Measurements from ENCODE around the gene MYOCD. TPM values are rescaled to one million over a fixed set of nuclear protein-coding genes. Genes with fewer than 3 reads are reported as not detected.

Gene MYOCD
- total RNA-seq, 1 experiment from 2014 or later, result not detected

- ChIA-PET POLR2A (ENCODE audit: unreplicated experiment) (no interaction called here), CTCF (no interaction called here)
- Histone ChIP-seq H3K4me1 (replicated peaks; ENCODE audit: insufficient read depth) (no peaks in the 10 kb centered on the region), H3K27me3 (ENCODE audit: insufficient read depth, low read depth) (peaks cover 10% of the 10 kb centered on the region), H3F3A (ENCODE audit: insufficient read depth, low read depth) (no peaks in the 10 kb centered on the region), H3K27ac (no peak within 1 kb of the TSS), H3K4me2 (no peak within 1 kb of the TSS), H3K9me2 (ENCODE audit: insufficient read depth) (no peaks in the 10 kb centered on the region), H4K20me1 (ENCODE audit: insufficient read depth) (no peaks in the 10 kb centered on the region), H3K36me3 (ENCODE audit: low read depth) (no peaks in the 10 kb centered on the region), H3K9me3 (ENCODE audit: insufficient read depth, low read depth) (no peaks in the 10 kb centered on the region), H2AFZ (no peak within 1 kb of the TSS), H3K4me3 (no peak within 1 kb of the TSS), H3K79me2 (ENCODE audit: low read depth) (no peaks in the 10 kb centered on the region)
- BruUV-seq (replicated peaks), result no TSS peak
- DNase-seq, result no peak
- TF ChIP-seq CTCF (conservative IDR thresholded peaks at IDR 0.05) (no peak), EZH2 (IDR thresholded peaks at IDR 0.05; ENCODE audit: low read depth) (no peak)
- intact Hi-C loops (cut with micrococcal nuclease; ENCODE audit: unreplicated experiment), result no loop called here
These were observed 124.0 kb downstream of the MYOCD start, which contains the start of gene ARHGAP44 for GRCh38 chr17:12789481-12790248. ARHGAP44 (plus strand) TSS chr17:12789498; CDS start chr17:12789839, 341 bp downstream.

- Histone ChIP-seq H3K4me3 (no peak overlapping the region), H3K79me2 (ENCODE audit: low read depth) (no peaks in the 10 kb centered on the region), H3K9me2 (ENCODE audit: insufficient read depth) (no peaks in the 10 kb centered on the region), H4K20me1 (ENCODE audit: insufficient read depth) (no peaks in the 10 kb centered on the region), H3K27me3 (ENCODE audit: insufficient read depth, low read depth) (peaks cover 13% of the 10 kb centered on the region), H3K36me3 (ENCODE audit: low read depth) (no peaks in the 10 kb centered on the region), H3K4me1 (replicated peaks; ENCODE audit: insufficient read depth) (no peaks in the 10 kb centered on the region), H3K9me3 (ENCODE audit: insufficient read depth, low read depth) (no peaks in the 10 kb centered on the region), H3K4me2 (no peak overlapping the region), H3K27ac (no peak overlapping the region), H2AFZ (no peak overlapping the region), H3F3A (ENCODE audit: insufficient read depth, low read depth) (no peaks in the 10 kb centered on the region)
- CTCF ChIA-PET, result no interaction called here
- no TSS peak for BruUV-seq (replicated peaks)
- TF ChIP-seq EZH2 (IDR thresholded peaks at IDR 0.05; ENCODE audit: low read depth) (no peak), CTCF (conservative IDR thresholded peaks at IDR 0.05) (no peak)
- POLR2A ChIA-PET (ENCODE audit: unreplicated experiment), result no interaction called here
- intact Hi-C loops (cut with micrococcal nuclease; ENCODE audit: unreplicated experiment), result no loop called here
- no peak for DNase-seq
These were observed 124.8 kb downstream of the MYOCD start for GRCh38 chr17:12790249-12791106.

GRCh38 chr17:12794919-12795532, 129.3 kb downstream of the MYOCD start:
- intact Hi-C loops (cut with micrococcal nuclease; ENCODE audit: unreplicated experiment), result no loop called here
- H4K20me1 ChIP-seq (ENCODE audit: insufficient read depth), result no peaks in the 10 kb centered on the region
- TF ChIP-seq CTCF (conservative IDR thresholded peaks at IDR 0.05) (no peak), EZH2 (IDR thresholded peaks at IDR 0.05; ENCODE audit: low read depth) (no peak)

More at GRCh38 chr17:12794919-12795532, 129.3 kb downstream of the MYOCD start:
- no peaks in the 10 kb centered on the region for H3K9me2 ChIP-seq (ENCODE audit: insufficient read depth)
- no peak overlapping the region for H3K27ac ChIP-seq
- no peak for DNase-seq
- H3K27me3 ChIP-seq (ENCODE audit: insufficient read depth, low read depth), result peaks cover 13% of the 10 kb centered on the region
- H3K4me3 ChIP-seq, result no peak overlapping the region
- no peak overlapping the region for H3K4me2 ChIP-seq
- H3F3A ChIP-seq (ENCODE audit: insufficient read depth, low read depth), result no peaks in the 10 kb centered on the region
- no peak overlapping the region for H2AFZ ChIP-seq
- H3K9me3 ChIP-seq (ENCODE audit: insufficient read depth, low read depth), result no peaks in the 10 kb centered on the region
- no peaks in the 10 kb centered on the region for H3K79me2 ChIP-seq (ENCODE audit: low read depth)
- ChIA-PET CTCF (no interaction called here), POLR2A (ENCODE audit: unreplicated experiment) (no interaction called here)
- no peaks in the 10 kb centered on the region for H3K4me1 ChIP-seq (replicated peaks; ENCODE audit: insufficient read depth)
- BruUV-seq (replicated peaks), result no TSS peak
- H3K36me3 ChIP-seq (ENCODE audit: low read depth), result no peaks in the 10 kb centered on the region
